ENCODE results near the gene FGF14.

FGF14 gene

DNA sequence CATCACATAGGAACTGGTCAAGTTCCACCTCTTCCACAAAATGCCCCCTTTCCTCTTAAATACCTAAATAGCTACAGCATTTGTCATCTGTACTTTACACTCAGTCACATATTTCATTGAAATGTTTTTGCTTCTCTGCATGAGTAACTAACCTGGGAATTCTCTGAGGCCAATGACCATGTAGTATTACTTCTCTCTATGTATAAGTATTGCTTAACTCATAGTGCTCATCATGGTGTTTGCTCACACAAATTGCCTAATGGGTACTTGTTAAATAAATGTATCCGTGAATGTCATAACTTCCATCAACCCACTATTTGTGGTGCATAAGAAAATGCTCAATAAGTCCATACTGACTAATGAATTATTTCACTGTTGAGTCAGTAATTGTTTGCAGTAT lies 115.5 kb downstream of the FGF14 start:
- no peak overlapping the region for H3K27ac ChIP-seq (ENCODE audit: low read length)
- no peaks in the 10 kb centered on the region for H3K27me3 ChIP-seq (ENCODE audit: low read depth, low read length)
- no peaks in the 10 kb centered on the region for H3K9me3 ChIP-seq (ENCODE audit: control insufficient read depth in 1 of 2, low read length in 2 of 2)
- no peak overlapping the region for H3K4me3 ChIP-seq (ENCODE audit: low read depth in 1 of 2, low read length in 2 of 2)
- no peaks in the 10 kb centered on the region for H3K36me3 ChIP-seq (ENCODE audit: control insufficient read depth in 1 of 2, insufficient read depth in 2 of 2, low read length in 2 of 2)
- no peaks in the 10 kb centered on the region for H3K4me1 ChIP-seq (ENCODE audit: control insufficient read depth in 1 of 2, insufficient read depth in 2 of 2, low read length in 2 of 2)

- H3K9me3 ChIP-seq (ENCODE audit: control insufficient read depth in 1 of 2, low read length in 2 of 2), result no peaks in the 10 kb centered on the region
- H3K27me3 ChIP-seq (ENCODE audit: low read depth, low read length), result no peaks in the 10 kb centered on the region
- no peaks in the 10 kb centered on the region for H3K36me3 ChIP-seq (ENCODE audit: control insufficient read depth in 1 of 2, insufficient read depth in 2 of 2, low read length in 2 of 2)
- H3K27ac ChIP-seq (ENCODE audit: low read length), result no peak overlapping the region
- H3K4me1 ChIP-seq (ENCODE audit: control insufficient read depth in 1 of 2, insufficient read depth in 2 of 2, low read length in 2 of 2), result peaks cover 0 to 5% of the 10 kb centered on the region in 2 donors
- H3K4me3 ChIP-seq (ENCODE audit: low read depth in 1 of 2, low read length in 2 of 2), result no peak overlapping the region
These were observed 121.5 kb downstream of the FGF14 start for GRCh38 chr13:102280366-102280765.

DNA sequence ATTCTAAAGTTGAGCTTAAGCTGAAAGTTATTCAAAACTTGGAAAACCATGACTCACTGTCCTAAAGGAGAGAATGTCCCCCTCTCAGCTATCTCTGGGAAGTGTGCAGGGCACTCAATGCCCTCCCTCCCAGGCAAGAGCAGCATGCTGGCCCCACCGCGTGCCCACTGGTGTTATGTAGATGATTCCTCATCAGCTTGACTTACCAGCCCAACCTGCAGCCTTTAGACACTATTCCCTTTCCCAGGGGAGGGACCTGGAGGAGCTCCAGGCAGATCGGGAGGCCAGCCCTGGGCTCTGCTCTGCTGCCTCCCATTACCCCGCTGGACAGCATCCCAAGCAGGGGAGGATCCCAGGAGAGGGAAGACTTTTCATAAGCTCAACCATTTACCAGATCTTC lies 124.6 kb downstream of the FGF14 start:
- H3K4me3 ChIP-seq (ENCODE audit: low read depth in 1 of 2, low read length in 2 of 2), result no peak overlapping the region
- no peak overlapping the region for H3K27ac ChIP-seq (ENCODE audit: low read length)
- no peaks in the 10 kb centered on the region for H3K27me3 ChIP-seq (ENCODE audit: low read depth, low read length)
- no peaks in the 10 kb centered on the region for H3K9me3 ChIP-seq (ENCODE audit: control insufficient read depth in 1 of 2, low read length in 2 of 2)
- no peaks in the 10 kb centered on the region for H3K36me3 ChIP-seq (ENCODE audit: control insufficient read depth in 1 of 2, insufficient read depth in 2 of 2, low read length in 2 of 2)
- H3K4me1 ChIP-seq (ENCODE audit: control insufficient read depth in 1 of 2, insufficient read depth in 2 of 2, low read length in 2 of 2), result peaks cover 0 to 5% of the 10 kb centered on the region in 2 donors

DNA sequence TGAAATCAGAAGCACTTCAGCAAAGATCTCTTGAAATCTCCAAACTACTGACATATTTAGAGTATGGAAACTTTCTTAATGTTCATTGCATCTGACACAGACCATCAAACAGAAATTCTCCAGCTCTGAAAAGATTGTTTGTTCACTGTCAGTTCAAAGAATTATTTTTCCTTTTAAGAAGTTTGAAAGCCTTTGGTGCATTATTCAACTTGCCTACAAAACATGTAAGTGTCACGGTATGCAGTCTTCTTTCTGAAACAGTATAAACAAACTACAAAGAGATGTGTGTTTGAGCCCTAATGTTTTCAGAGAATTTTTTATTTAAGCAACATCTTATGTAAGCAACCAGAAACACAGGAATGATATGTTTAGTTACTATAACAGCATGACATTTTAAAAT lies 125.4 kb downstream of the FGF14 start:
- Histone ChIP-seq H3K27me3 (ENCODE audit: low read depth, low read length) (no peaks in the 10 kb centered on the region), H3K4me3 (ENCODE audit: low read depth in 1 of 2, low read length in 2 of 2) (no peak overlapping the region), H3K9me3 (ENCODE audit: control insufficient read depth in 1 of 2, low read length in 2 of 2) (no peaks in the 10 kb centered on the region), H3K27ac (ENCODE audit: low read length) (no peak overlapping the region), H3K4me1 (ENCODE audit: control insufficient read depth in 1 of 2, insufficient read depth in 2 of 2, low read length in 2 of 2) (peaks cover 0 to 5% of the 10 kb centered on the region in 2 donors), H3K36me3 (ENCODE audit: control insufficient read depth in 1 of 2, insufficient read depth in 2 of 2, low read length in 2 of 2) (no peaks in the 10 kb centered on the region)

GRCh38 chr13:102275969-102276368 lies 125.9 kb downstream of the FGF14 start:
- H3K27ac ChIP-seq (ENCODE audit: low read length), result peak overlapping the region; percentile 5
- no peaks in the 10 kb centered on the region for H3K27me3 ChIP-seq (ENCODE audit: low read depth, low read length)
- peaks cover 0 to 5% of the 10 kb centered on the region in 2 donors for H3K4me1 ChIP-seq (ENCODE audit: control insufficient read depth in 1 of 2, insufficient read depth in 2 of 2, low read length in 2 of 2)
- H3K9me3 ChIP-seq (ENCODE audit: control insufficient read depth in 1 of 2, low read length in 2 of 2), result no peaks in the 10 kb centered on the region
- no peak overlapping the region for H3K4me3 ChIP-seq (ENCODE audit: low read depth in 1 of 2, low read length in 2 of 2)
- H3K36me3 ChIP-seq (ENCODE audit: control insufficient read depth in 1 of 2, insufficient read depth in 2 of 2, low read length in 2 of 2), result no peaks in the 10 kb centered on the region

GRCh38 chr13:102273111-102273510 lies 128.7 kb downstream of the FGF14 start:
- Histone ChIP-seq H3K27me3 (ENCODE audit: low read depth, low read length) (no peaks in the 10 kb centered on the region), H3K9me3 (ENCODE audit: control insufficient read depth in 1 of 2, low read length in 2 of 2) (no peaks in the 10 kb centered on the region), H3K27ac (ENCODE audit: low read length) (no peak overlapping the region), H3K4me1 (ENCODE audit: control insufficient read depth in 1 of 2, insufficient read depth in 2 of 2, low read length in 2 of 2) (peaks cover 0 to 5% of the 10 kb centered on the region in 2 donors), H3K4me3 (ENCODE audit: low read depth in 1 of 2, low read length in 2 of 2) (no peak overlapping the region), H3K36me3 (ENCODE audit: control insufficient read depth in 1 of 2, insufficient read depth in 2 of 2, low read length in 2 of 2) (no peaks in the 10 kb centered on the region)

DNA sequence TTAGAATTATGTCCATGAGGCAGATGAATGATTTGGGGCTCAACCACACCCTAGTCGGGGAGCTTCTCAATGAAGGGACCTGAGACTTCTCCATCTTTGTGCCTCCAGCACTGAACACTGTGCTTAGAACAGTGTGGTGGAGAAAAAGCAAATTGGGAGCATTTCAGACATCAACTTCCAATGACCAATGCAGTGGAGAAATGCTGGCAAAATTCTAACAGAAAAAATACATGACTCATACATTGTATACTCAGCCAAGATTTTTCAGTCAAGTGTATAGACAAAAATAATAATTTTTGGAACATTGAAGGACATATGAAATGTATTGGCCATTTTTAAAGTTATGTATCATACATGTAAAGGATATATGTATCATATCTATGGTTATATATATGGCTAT lies 134.7 kb downstream of the FGF14 start:
- Histone ChIP-seq H3K9me3 (ENCODE audit: control insufficient read depth in 1 of 2, low read length in 2 of 2) (peaks cover 0 to 7% of the 10 kb centered on the region in 2 donors), H3K4me3 (ENCODE audit: low read depth in 1 of 2, low read length in 2 of 2) (no peak overlapping the region), H3K27me3 (ENCODE audit: low read depth, low read length) (no peaks in the 10 kb centered on the region), H3K27ac (ENCODE audit: low read length) (no peak overlapping the region), H3K4me1 (ENCODE audit: control insufficient read depth in 1 of 2, insufficient read depth in 2 of 2, low read length in 2 of 2) (no peaks in the 10 kb centered on the region), H3K36me3 (ENCODE audit: control insufficient read depth in 1 of 2, insufficient read depth in 2 of 2, low read length in 2 of 2) (no peaks in the 10 kb centered on the region)

DNA sequence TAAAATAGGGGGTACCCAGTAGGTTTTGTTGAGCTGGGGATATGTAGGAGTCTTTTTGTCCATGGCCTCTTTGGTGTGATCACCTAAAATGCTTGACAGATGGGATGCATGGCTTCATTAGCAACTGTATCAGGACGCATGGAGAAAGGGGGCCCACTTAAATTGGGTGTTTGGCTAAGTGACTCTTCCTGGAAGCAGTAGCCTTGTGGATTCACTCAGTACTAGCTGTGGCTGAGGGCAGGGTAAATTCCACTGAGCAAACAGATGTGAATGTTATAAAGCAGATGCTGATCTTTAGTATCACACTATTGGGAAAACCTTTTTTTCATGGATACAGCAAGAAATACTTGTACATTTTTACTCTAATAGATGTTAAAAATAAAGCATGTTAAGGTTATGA lies 140.0 kb downstream of the FGF14 start:
- Histone ChIP-seq H3K36me3 (ENCODE audit: control insufficient read depth in 1 of 2, insufficient read depth in 2 of 2, low read length in 2 of 2) (no peaks in the 10 kb centered on the region), H3K4me1 (ENCODE audit: control insufficient read depth in 1 of 2, insufficient read depth in 2 of 2, low read length in 2 of 2) (no peaks in the 10 kb centered on the region), H3K27me3 (ENCODE audit: low read depth, low read length) (no peaks in the 10 kb centered on the region), H3K9me3 (ENCODE audit: control insufficient read depth in 1 of 2, low read length in 2 of 2) (peaks cover 0 to 7% of the 10 kb centered on the region in 2 donors), H3K27ac (ENCODE audit: low read length) (no peak overlapping the region), H3K4me3 (ENCODE audit: low read depth in 1 of 2, low read length in 2 of 2) (no peak overlapping the region)

GRCh38 chr13:102261316-102261715 lies 140.5 kb downstream of the FGF14 start:
- Histone ChIP-seq H3K27me3 (ENCODE audit: low read depth, low read length) (no peaks in the 10 kb centered on the region), H3K9me3 (ENCODE audit: control insufficient read depth in 1 of 2, low read length in 2 of 2) (peaks cover 0 to 7% of the 10 kb centered on the region in 2 donors), H3K4me3 (ENCODE audit: low read depth in 1 of 2, low read length in 2 of 2) (no peak overlapping the region)

DNA sequence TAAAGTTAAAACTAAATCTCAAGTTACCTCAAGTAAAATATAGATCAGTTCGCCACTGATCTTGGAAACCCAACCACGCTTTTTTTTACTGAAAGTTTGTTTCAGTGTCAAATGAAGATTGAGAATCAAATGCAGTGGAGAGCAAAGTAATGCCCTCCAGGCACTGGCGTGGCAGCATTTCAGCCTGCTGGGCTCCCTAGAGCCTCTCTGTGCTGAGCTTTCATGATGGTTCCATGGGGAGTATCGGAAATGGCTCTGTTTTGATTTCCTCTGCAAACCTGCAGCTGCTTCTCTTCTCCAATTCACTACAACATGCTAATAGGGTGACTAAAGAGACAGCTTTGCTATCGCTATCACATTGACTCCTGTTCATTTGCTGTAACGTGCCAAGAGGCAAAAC lies 141.6 kb downstream of the FGF14 start:
- no peaks in the 10 kb centered on the region for H3K36me3 ChIP-seq (ENCODE audit: control insufficient read depth in 1 of 2, insufficient read depth in 2 of 2, low read length in 2 of 2)
- no peak overlapping the region for H3K4me3 ChIP-seq (ENCODE audit: low read depth in 1 of 2, low read length in 2 of 2)
- H3K4me1 ChIP-seq (ENCODE audit: control insufficient read depth in 1 of 2, insufficient read depth in 2 of 2, low read length in 2 of 2), result no peaks in the 10 kb centered on the region
- H3K27ac ChIP-seq (ENCODE audit: low read length), result no peak overlapping the region
- no peaks in the 10 kb centered on the region for H3K27me3 ChIP-seq (ENCODE audit: low read depth, low read length)
- H3K9me3 ChIP-seq (ENCODE audit: control insufficient read depth in 1 of 2, low read length in 2 of 2), result peaks cover 0 to 7% of the 10 kb centered on the region in 2 donors

More at GRCh38 chr13:102261316-102261715, 140.5 kb downstream of the FGF14 start:
- Histone ChIP-seq H3K36me3 (ENCODE audit: control insufficient read depth in 1 of 2, insufficient read depth in 2 of 2, low read length in 2 of 2) (no peaks in the 10 kb centered on the region), H3K27ac (ENCODE audit: low read length) (no peak overlapping the region), H3K4me1 (ENCODE audit: control insufficient read depth in 1 of 2, insufficient read depth in 2 of 2, low read length in 2 of 2) (no peaks in the 10 kb centered on the region)

GRCh38 chr13:102255409-102255808 lies 146.4 kb downstream of the FGF14 start:
- H3K27me3 ChIP-seq (ENCODE audit: low read depth, low read length), result no peaks in the 10 kb centered on the region
- H3K4me3 ChIP-seq (ENCODE audit: low read depth in 1 of 2, low read length in 2 of 2), result no peak overlapping the region
- no peaks in the 10 kb centered on the region for H3K9me3 ChIP-seq (ENCODE audit: control insufficient read depth in 1 of 2, low read length in 2 of 2)
- no peaks in the 10 kb centered on the region for H3K36me3 ChIP-seq (ENCODE audit: control insufficient read depth in 1 of 2, insufficient read depth in 2 of 2, low read length in 2 of 2)
- no peaks in the 10 kb centered on the region for H3K4me1 ChIP-seq (ENCODE audit: control insufficient read depth in 1 of 2, insufficient read depth in 2 of 2, low read length in 2 of 2)
- H3K27ac ChIP-seq (ENCODE audit: low read length), result no peak overlapping the region

- H3K36me3 ChIP-seq (ENCODE audit: control insufficient read depth in 1 of 2, insufficient read depth in 2 of 2, low read length in 2 of 2), result no peaks in the 10 kb centered on the region
- H3K27me3 ChIP-seq (ENCODE audit: low read depth, low read length), result no peaks in the 10 kb centered on the region
- no peak overlapping the region for H3K4me3 ChIP-seq (ENCODE audit: low read depth in 1 of 2, low read length in 2 of 2)
- H3K27ac ChIP-seq (ENCODE audit: low read length), result no peak overlapping the region
- no peaks in the 10 kb centered on the region for H3K9me3 ChIP-seq (ENCODE audit: control insufficient read depth in 1 of 2, low read length in 2 of 2)
- H3K4me1 ChIP-seq (ENCODE audit: control insufficient read depth in 1 of 2, insufficient read depth in 2 of 2, low read length in 2 of 2), result no peaks in the 10 kb centered on the region
These were observed 150.0 kb downstream of the FGF14 start for GRCh38 chr13:102251817-102252216.

Measured in muscle layer of duodenum (tissue), 2 donors.